ENCODE results near the gene MAD1L1. TPM values are rescaled to one million over a fixed set of nuclear protein-coding genes. Genes with fewer than 3 reads are reported as not detected.

The MAD1L1 gene
- total RNA-seq, 2 experiments from 2014 or later = 40.0 to 44.7 TPM

GRCh38 chr7:2029211-2029905 lies 203.4 kb downstream of the MAD1L1 start:
- ChIA-PET POLR2A (interaction anchor here (0.9 kb wide), 1 partner anchor 8 kb away, joined by 4 read pairs; no protein-coding TSS in a partner anchor), CTCF (no interaction called here)
- TF ChIP-seq, protein P1, sequence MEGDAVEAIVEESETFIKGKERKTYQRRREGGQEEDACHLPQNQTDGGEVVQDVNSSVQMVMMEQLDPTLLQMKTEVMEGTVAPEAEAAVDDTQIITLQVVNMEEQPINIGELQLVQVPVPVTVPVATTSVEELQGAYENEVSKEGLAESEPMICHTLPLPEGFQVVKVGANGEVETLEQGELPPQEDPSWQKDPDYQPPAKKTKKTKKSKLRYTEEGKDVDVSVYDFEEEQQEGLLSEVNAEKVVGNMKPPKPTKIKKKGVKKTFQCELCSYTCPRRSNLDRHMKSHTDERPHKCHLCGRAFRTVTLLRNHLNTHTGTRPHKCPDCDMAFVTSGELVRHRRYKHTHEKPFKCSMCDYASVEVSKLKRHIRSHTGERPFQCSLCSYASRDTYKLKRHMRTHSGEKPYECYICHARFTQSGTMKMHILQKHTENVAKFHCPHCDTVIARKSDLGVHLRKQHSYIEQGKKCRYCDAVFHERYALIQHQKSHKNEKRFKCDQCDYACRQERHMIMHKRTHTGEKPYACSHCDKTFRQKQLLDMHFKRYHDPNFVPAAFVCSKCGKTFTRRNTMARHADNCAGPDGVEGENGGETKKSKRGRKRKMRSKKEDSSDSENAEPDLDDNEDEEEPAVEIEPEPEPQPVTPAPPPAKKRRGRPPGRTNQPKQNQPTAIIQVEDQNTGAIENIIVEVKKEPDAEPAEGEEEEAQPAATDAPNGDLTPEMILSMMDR (IDR thresholded peaks at IDR 0.05) = no peak
- Mint-ChIP-seq H3K27me3 (no peaks in the 10 kb centered on the region), H3K36me3 (ENCODE audit: low read depth) (peaks cover 31% of the 10 kb centered on the region), H3K4me1 (ENCODE audit: low read depth) (peaks cover 26% of the 10 kb centered on the region), H3K27ac (no peak overlapping the region), H3K4me3 (no peak overlapping the region), H3K9me3 (peaks cover 39% of the 10 kb centered on the region)
- intact Hi-C loops (cut with micrococcal nuclease) = no loop called here
- ATAC-seq (no peak), DNase-seq (no peak)

DNA sequence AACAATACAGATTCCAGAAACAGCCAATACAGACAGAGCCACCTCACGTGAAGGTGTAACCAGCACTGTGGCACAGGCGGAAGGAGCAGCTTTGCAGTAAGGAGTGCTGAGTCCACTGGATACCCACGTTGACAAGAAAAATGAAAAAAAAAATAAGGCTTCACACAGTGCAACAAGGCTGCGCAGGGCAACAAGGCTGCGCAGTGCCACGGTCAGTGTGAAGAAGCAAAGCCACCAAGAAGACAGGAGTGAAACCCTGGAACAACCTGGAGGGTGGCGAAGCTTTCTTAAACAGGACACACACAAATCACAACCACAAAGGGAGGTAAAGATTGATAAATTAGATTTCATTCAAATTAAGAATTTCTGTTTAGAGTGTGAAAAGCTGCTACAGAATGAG lies 204.0 kb downstream of the MAD1L1 start:
- ATAC-seq (no peak), DNase-seq (no peak)
- Mint-ChIP-seq H3K9me3 (peaks cover 43% of the 10 kb centered on the region), H3K27ac (no peak overlapping the region), H3K27me3 (no peaks in the 10 kb centered on the region), H3K36me3 (ENCODE audit: low read depth) (peaks cover 34% of the 10 kb centered on the region), H3K4me1 (ENCODE audit: low read depth) (peaks cover 30% of the 10 kb centered on the region), H3K4me3 (no peak overlapping the region)
- ChIA-PET POLR2A (no interaction called here), CTCF (no interaction called here)
- intact Hi-C loops (cut with micrococcal nuclease) = no loop called here
- TF ChIP-seq, protein P1 (IDR thresholded peaks at IDR 0.05) = no peak

DNA sequence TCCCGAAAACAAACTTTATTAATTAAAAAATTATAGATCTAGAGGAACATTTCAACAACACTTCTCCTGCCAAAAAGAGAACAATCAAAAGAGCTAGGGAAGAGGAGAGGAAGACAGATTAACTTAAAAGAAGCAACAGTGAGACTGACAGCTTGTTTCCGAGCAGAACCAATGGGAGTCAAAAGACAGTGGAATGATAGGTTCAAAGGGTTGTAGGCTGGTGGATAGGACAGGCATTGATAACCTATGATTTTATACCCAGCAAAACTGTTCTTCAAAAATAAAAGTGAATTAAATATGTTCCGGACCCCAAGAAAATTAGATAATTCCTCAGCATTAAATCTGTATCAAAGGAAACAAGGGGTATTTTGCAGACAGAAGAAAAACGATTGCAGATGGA lies 207.6 kb downstream of the MAD1L1 start:
- DNase-seq = no peak
- no peak for ATAC-seq
- no peak overlapping the region for H3K4me3 Mint-ChIP-seq
- peaks cover 43% of the 10 kb centered on the region for H3K9me3 Mint-ChIP-seq
- ChIA-PET CTCF (no interaction called here), POLR2A (no interaction called here)
- H3K36me3 Mint-ChIP-seq (ENCODE audit: low read depth) = peaks cover 34% of the 10 kb centered on the region
- intact Hi-C loops (cut with micrococcal nuclease) = no loop called here
- peaks cover 17% of the 10 kb centered on the region for H3K4me1 Mint-ChIP-seq (ENCODE audit: low read depth)
- no peak overlapping the region for H3K27ac Mint-ChIP-seq
- TF ChIP-seq, protein P1 (IDR thresholded peaks at IDR 0.05) = no peak
- no peaks in the 10 kb centered on the region for H3K27me3 Mint-ChIP-seq

GRCh38 chr7:2024567-2024918 lies 208.2 kb downstream of the MAD1L1 start:
- Mint-ChIP-seq H3K4me1 (ENCODE audit: low read depth) (peaks cover 21% of the 10 kb centered on the region), H3K36me3 (ENCODE audit: low read depth) (peaks cover 34% of the 10 kb centered on the region), H3K27me3 (no peaks in the 10 kb centered on the region), H3K4me3 (no peak overlapping the region), H3K27ac (no peak overlapping the region), H3K9me3 (peaks cover 42% of the 10 kb centered on the region)
- TF ChIP-seq, protein P1 (IDR thresholded peaks at IDR 0.05) = no peak
- ChIA-PET CTCF (no interaction called here), POLR2A (no interaction called here)
- DNase-seq = no peak
- no peak for ATAC-seq
- intact Hi-C loops (cut with micrococcal nuclease) = no loop called here

DNA sequence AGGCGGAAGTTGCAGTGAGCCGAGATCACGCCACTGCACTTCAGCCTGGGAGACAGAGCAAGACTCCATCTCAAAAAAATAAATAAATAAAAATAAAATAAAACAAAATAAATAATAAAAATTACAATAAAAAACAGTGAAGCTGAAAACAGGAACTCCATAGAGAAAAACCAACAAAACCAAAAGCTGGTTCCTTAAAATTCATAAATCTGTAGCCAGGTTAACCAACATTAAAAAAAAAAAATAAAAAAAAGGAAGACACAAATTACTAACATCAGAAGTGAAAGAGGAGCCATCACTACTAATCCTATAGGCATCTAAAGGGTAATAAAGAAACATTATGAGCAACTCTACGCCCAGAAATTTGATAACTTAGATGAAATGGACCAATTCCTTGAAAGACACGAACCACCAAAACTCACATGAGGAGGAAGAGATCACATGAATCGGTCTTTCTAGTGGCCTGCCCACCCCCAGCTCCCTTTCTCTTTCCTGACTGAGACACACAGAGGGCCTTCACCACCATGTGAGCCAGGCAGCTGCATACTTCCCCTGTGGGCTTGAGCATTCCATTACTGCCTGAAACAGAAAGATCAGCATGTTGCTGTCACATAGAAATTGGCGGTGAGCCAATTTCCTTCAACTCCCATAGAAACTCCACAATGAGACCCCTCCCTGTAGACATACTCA lies 208.7 kb downstream of the MAD1L1 start:
- Mint-ChIP-seq H3K4me3 (no peak overlapping the region), H3K36me3 (ENCODE audit: low read depth) (peaks cover 31% of the 10 kb centered on the region), H3K9me3 (peaks cover 36% of the 10 kb centered on the region), H3K27ac (no peak overlapping the region), H3K4me1 (ENCODE audit: low read depth) (peaks cover 25% of the 10 kb centered on the region), H3K27me3 (no peaks in the 10 kb centered on the region)
- TF ChIP-seq, protein P1 (IDR thresholded peaks at IDR 0.05) = no peak
- no peak for ATAC-seq
- intact Hi-C loops (cut with micrococcal nuclease) = no loop called here
- no peak for DNase-seq
- CTCF ChIA-PET = no interaction called here
- POLR2A ChIA-PET = no interaction called here

All from activated CD8-positive, alpha-beta T cell treated with anti-CD3 and anti-CD28 coated beads for 36 hours (primary cell).